Measurements from ENCODE around the gene KCNQ2.

The KCNQ2 gene

GRCh38 chr20:63452341-63452740, 20.1 kb downstream of the KCNQ2 start:
- DNase-seq = no peak

DNA sequence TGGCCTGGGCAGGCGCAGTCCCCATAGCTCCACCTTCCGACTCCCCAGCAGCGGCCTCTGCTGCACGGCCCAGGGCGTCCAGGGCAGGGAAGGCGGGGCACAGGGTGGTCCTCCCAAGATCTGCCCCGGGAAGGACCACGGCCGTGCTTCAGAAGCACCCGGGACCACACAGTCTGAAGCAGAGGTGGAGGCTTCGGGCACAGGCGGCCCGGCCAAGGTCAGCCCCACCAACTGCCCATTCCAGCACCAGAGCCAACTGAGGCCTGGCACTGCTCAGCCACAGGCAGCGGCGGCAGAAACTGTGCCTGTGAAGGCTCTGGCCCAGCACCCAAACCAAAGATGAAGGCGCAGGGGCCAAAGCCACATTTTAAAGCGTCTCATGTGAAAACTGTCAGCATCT, 20.6 kb downstream of the KCNQ2 start:
- DNase-seq = no peak

GRCh38 chr20:63449796-63450730, 22.4 kb downstream of the KCNQ2 start:
- no peak for DNase-seq

- no peak for DNase-seq
These were observed 23.4 kb downstream of the KCNQ2 start for GRCh38 chr20:63449025-63449424.

DNA sequence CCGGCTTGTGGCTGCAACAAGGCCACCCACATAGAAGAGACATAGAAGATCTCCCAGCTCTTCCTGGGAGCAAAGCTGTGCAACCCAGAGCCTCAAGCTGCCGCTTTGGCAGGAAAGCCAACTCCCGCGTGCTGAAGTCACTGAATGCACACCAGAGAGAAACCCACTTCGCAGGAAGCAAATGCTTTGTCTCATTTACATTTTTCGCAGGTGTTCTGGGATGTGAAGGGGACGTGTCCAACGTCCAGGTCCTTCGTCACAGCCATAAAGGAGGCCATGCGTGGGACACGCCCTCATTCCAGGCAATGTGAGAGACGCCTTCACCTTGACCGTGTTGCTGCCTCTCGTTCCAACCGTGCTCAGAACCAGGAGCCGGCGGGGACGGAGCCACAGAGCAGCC, 24.4 kb downstream of the KCNQ2 start:
- DNase-seq = no peak

DNA sequence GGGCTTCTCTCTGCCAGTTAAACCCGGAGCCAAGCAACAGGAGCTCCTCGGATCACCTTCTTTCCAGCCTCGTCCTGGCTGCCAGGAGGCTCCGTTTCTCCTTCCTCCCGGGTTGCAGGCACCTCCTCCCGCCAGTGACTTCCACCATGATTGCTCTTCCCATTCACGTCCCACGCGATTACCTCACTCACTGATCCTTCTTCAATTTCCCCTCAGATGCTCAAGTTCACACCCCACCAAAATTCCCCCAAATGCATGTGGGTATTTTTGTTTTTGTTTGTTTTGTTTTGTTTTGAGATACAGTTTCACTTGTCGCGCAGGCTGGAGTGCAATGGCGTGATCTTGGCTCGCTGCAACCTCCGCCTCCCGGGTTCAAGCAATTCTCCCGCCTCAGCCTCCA, 25.1 kb downstream of the KCNQ2 start:
- DNase-seq = no peak

- DNase-seq = no peak
These were observed 26.0 kb downstream of the KCNQ2 start for GRCh38 chr20:63446216-63447024.

GRCh38 chr20:63445075-63445734, 27.2 kb downstream of the KCNQ2 start:
- no peak for DNase-seq

DNA sequence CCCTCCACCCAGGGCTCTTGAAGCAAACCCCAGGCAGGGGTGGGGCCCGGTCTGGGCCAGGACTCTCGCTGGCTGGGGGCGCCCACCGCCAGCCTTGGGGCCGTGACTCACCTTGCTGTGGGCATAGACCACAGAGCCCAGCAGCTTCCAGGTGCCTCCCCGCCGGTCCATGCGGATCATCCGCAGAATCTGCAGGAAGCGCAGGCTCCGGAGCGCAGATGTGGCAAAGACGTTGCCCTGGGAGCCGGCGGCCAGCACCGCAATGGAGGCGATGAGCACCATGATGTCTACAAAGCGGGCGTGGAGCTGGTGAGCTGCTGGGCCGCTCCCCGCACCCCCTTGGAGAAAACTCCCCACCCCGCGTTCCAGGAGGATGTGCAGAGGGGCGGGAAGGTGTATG, 27.9 kb downstream of the KCNQ2 start:
- no peak for DNase-seq

DNA sequence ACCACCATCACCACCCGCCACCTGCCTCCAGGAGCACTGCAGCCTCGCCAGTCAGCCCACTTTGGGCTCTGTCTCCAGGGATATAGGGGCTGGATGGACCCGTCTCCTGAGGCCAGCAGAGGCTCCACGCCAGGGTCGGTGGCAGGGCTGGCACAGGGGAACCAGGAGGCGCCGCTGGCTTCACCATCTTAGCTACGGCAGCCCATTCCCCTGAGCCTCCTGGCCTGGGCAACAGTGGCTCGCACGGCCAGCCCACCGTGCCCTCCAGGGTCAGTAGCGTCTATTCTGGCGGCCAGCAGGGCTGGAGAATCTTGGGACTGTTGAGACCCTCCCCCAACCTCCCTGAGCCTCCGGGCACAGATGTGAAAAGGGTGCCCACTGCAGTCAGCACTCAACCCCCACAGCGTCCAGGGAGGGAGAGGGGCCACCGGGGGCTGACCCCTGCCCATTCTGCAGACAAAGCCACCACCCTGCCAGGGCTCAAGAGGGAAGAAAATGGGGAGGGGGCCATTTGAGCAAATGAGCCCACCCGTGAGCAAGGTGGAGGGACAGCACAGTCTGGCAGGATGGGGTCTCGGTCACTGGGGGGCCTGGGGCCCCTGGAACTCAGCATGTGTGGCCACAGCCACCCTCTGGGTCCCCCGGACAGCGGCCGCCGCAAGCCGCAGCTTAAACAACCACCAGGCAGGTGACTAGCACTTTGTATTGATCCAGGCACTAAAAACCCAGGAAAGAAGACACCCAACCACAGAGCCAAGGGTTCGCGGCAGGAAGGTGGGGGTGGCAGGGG, 28.7 kb downstream of the KCNQ2 start:
- DNase-seq = no peak

DNA sequence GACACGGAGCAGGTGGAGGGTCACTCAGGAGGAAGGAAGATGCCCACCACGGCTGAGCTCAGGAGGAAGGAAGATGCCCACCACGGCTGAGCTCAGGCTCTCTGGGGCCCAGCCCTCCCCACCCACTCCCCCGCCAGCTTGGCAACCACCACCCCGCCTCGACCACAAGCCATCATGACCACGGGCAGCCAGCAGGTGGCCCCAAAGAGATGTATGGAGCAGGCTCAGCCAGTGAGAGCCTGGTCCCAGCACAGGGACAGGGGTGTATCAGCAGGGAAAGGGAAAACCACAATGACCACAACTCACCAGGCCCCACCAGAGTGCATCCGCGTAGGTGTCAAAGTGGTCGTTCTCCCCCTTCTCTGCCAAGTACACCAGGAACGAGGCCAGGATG, 30.4 kb downstream of the KCNQ2 start:
- DNase-seq = peak; percentile 42

GRCh38 chr20:63441136-63442099, 31.0 kb downstream of the KCNQ2 start:
- no peak for DNase-seq

- DNase-seq = no peak
These were observed 32.0 kb downstream of the KCNQ2 start for GRCh38 chr20:63440366-63440955.

- no peak for DNase-seq
These were observed 32.6 kb downstream of the KCNQ2 start for GRCh38 chr20:63439866-63440265.

DNA sequence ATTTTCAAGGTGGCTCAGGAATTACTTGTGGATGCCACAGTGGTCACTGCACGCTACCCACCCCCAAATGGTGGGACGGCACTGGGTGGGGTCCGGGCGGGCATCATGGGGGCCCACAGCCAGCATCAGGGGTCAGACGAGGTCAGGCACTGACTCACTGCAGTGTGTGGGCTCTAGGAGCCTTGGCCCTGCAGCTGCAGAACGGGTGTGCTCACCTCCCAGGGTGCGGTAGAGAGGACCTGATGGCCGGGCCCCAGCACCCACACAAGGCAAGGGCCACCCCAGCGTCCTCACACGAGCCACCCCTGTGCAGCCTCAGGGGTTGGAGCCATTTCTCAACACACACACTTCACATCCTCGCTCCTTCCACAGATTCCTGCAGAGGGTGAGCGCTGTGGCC, 34.3 kb downstream of the KCNQ2 start:
- DNase-seq = no peak

DNA sequence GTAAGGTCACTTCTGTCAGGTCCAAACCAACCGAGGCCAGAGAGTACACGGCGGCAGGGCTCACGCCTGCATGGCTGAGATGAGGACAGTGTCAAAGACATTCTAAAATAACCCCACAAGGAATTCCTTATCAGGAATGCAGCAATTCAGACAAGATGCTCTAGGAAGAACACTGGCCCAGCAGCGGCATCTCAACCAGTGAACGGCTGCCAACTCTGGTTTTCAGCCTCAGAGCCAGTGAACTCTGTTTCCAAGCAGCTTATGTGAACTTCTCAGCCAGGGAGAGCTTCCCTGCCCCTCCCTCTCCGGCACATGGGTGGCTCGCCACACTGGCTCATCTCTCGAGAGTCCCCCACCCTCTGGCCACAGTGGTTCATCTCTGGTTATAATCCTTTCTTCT, 36.9 kb downstream of the KCNQ2 start:
- no peak for DNase-seq

DNA sequence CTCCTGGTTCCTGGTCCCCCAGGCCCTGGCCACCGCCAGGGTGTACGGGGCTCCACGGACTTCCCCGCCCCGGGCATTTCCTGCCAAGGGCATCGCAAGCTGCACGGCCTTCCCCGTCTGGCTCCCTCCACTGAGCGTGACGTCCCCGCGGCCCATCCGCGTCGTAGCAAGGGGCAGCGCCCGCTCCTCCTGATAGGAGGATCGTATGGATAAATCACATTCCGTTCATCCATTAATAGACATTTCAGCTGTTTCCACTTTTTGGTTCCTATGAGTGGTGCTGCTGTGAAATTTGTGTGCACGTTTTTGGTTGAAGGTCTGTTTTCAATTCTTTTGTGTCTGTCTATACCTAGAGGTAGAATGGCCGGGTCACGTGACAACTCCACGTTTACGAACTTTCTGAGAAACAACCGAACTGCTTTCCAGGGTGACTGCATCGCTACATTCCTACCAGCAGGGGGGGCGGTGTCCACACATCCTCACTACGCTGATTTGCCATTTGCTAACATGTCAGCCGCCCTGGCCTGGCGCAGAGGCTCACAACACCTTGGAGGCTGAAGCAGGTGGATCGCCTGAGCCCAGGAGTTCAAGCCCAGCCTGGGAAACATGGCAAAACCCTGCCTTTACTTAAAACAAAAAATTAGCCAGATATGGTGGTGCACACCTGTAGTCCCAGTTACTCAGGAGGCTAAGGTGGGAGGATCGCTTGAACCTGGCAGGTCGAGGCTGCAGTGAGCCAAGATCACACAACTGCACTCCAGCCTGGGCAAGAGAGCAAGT, 37.7 kb downstream of the KCNQ2 start:
- peak; percentile 33 for DNase-seq

GRCh38 chr20:63433756-63434531, 38.5 kb downstream of the KCNQ2 start:
- DNase-seq = no peak

GRCh38 chr20:63433351-63433750, 39.1 kb downstream of the KCNQ2 start:
- no peak for DNase-seq
